Muscle layer of duodenum (tissue), 2 donors: ENCODE measurements around the gene PHACTR1.

Source experiments
- H3K27ac ChIP-seq: one replicate; pipeline ENCODE4 v1.7.0; 2013; ENCODE audit warnings: mild to moderate bottlenecking, low read length
- H3K27me3 ChIP-seq: one replicate; pipeline ENCODE4 v1.7.0; 2013; ENCODE audit warnings: low read depth, mild to moderate bottlenecking, control low read depth, low read length
- H3K36me3 ChIP-seq, 2 donors: one replicate each; pipeline ENCODE4 v1.7.0; 2013; ENCODE audit warnings: low read length in 2 of 2, control low read depth in 1 of 2, mild to moderate bottlenecking in 1 of 2; ENCODE audit not compliant: insufficient read depth in 2 of 2, control insufficient read depth in 1 of 2
- H3K4me1 ChIP-seq, 2 donors: one replicate each; pipeline ENCODE4 v1.7.0; 2013; ENCODE audit warnings: low read length in 2 of 2, mild to moderate bottlenecking in 2 of 2, control low read depth in 1 of 2, moderate library complexity in 1 of 2; ENCODE audit not compliant: insufficient read depth in 2 of 2, control insufficient read depth in 1 of 2
- H3K4me3 ChIP-seq, 2 donors: one replicate each; pipeline ENCODE4 v1.7.0; 2013; ENCODE audit warnings: low read length in 2 of 2, low read depth in 1 of 2, mild to moderate bottlenecking in 1 of 2
- H3K9me3 ChIP-seq, 2 donors: one replicate each; pipeline ENCODE4 v1.7.0; 2013; ENCODE audit warnings: low read length in 2 of 2, control low read depth in 1 of 2, mild to moderate bottlenecking in 1 of 2; ENCODE audit not compliant: control insufficient read depth in 1 of 2
- donor health status: healthy.

Gene PHACTR1

GRCh38 chr6:13000537-13000936 lies 284.0 kb downstream of the PHACTR1 start:
- H3K27ac ChIP-seq, result no peak overlapping the region
- no peaks in the 10 kb centered on the region for H3K27me3 ChIP-seq
- no peaks in the 10 kb centered on the region for H3K4me1 ChIP-seq
- no peaks in the 10 kb centered on the region for H3K36me3 ChIP-seq
- H3K9me3 ChIP-seq, result no peaks in the 10 kb centered on the region
- no peak overlapping the region for H3K4me3 ChIP-seq

- H3K4me1 ChIP-seq, result no peaks in the 10 kb centered on the region
- H3K27ac ChIP-seq, result no peak overlapping the region
- no peaks in the 10 kb centered on the region for H3K27me3 ChIP-seq
- H3K36me3 ChIP-seq, result no peaks in the 10 kb centered on the region
- H3K4me3 ChIP-seq, result no peak overlapping the region
- no peaks in the 10 kb centered on the region for H3K9me3 ChIP-seq
Observed at GRCh38 chr6:13001927-13002326, 285.4 kb downstream of the PHACTR1 start.

- no peaks in the 10 kb centered on the region for H3K36me3 ChIP-seq
- no peak overlapping the region for H3K4me3 ChIP-seq
- no peaks in the 10 kb centered on the region for H3K4me1 ChIP-seq
- H3K27ac ChIP-seq, result no peak overlapping the region
- H3K9me3 ChIP-seq, result no peaks in the 10 kb centered on the region
- H3K27me3 ChIP-seq, result no peaks in the 10 kb centered on the region
Observed at GRCh38 chr6:13004601-13005000, 288.0 kb downstream of the PHACTR1 start.

GRCh38 chr6:13005994-13006393 lies 289.4 kb downstream of the PHACTR1 start:
- no peak overlapping the region for H3K4me3 ChIP-seq
- no peak overlapping the region for H3K27ac ChIP-seq
- H3K4me1 ChIP-seq, result no peaks in the 10 kb centered on the region
- no peaks in the 10 kb centered on the region for H3K27me3 ChIP-seq
- H3K36me3 ChIP-seq, result no peaks in the 10 kb centered on the region
- H3K9me3 ChIP-seq, result no peaks in the 10 kb centered on the region

GRCh38 chr6:13006578-13007300 lies 290.2 kb downstream of the PHACTR1 start:
- Histone ChIP-seq H3K9me3 (no peaks in the 10 kb centered on the region), H3K36me3 (no peaks in the 10 kb centered on the region), H3K27me3 (no peaks in the 10 kb centered on the region), H3K27ac (no peak overlapping the region), H3K4me3 (no peak overlapping the region), H3K4me1 (no peaks in the 10 kb centered on the region)

- peaks cover 0 to 4% of the 10 kb centered on the region in 2 donors for H3K4me1 ChIP-seq
- peaks cover 8% of the 10 kb centered on the region for H3K27me3 ChIP-seq
- H3K4me3 ChIP-seq, result no peak overlapping the region
- H3K9me3 ChIP-seq, result no peaks in the 10 kb centered on the region
- no peaks in the 10 kb centered on the region for H3K36me3 ChIP-seq
- H3K27ac ChIP-seq, result no peak overlapping the region
Observed at GRCh38 chr6:13007744-13008143, 291.2 kb downstream of the PHACTR1 start.

GRCh38 chr6:13009031-13009430 lies 292.5 kb downstream of the PHACTR1 start:
- Histone ChIP-seq H3K27me3 (peaks cover 15% of the 10 kb centered on the region), H3K4me3 (no peak overlapping the region), H3K4me1 (peaks cover 0 to 14% of the 10 kb centered on the region in 2 donors), H3K27ac (no peak overlapping the region), H3K9me3 (no peaks in the 10 kb centered on the region), H3K36me3 (no peaks in the 10 kb centered on the region)

- no peak overlapping the region for H3K4me3 ChIP-seq
- H3K9me3 ChIP-seq, result no peaks in the 10 kb centered on the region
- no peaks in the 10 kb centered on the region for H3K36me3 ChIP-seq
- H3K27me3 ChIP-seq, result peaks cover 19% of the 10 kb centered on the region
- H3K4me1 ChIP-seq, result peaks cover 0 to 18% of the 10 kb centered on the region in 2 donors
- no peak overlapping the region for H3K27ac ChIP-seq
Observed at GRCh38 chr6:13009461-13009860, 292.9 kb downstream of the PHACTR1 start.

- H3K27me3 ChIP-seq, result peaks cover 22% of the 10 kb centered on the region
- no peak overlapping the region for H3K27ac ChIP-seq
- H3K4me1 ChIP-seq, result peaks cover 0 to 20% of the 10 kb centered on the region in 2 donors
Observed at GRCh38 chr6:13011612-13012146, 295.1 kb downstream of the PHACTR1 start.

GRCh38 chr6:13012296-13012695 lies 295.7 kb downstream of the PHACTR1 start:
- Histone ChIP-seq H3K36me3 (no peaks in the 10 kb centered on the region), H3K27me3 (peaks cover 22% of the 10 kb centered on the region), H3K4me3 (no peak overlapping the region), H3K4me1 (peaks cover 0 to 20% of the 10 kb centered on the region in 2 donors), H3K9me3 (no peaks in the 10 kb centered on the region), H3K27ac (no peak overlapping the region)

More at GRCh38 chr6:13011612-13012146, 295.1 kb downstream of the PHACTR1 start:
- Histone ChIP-seq H3K36me3 (no peaks in the 10 kb centered on the region), H3K9me3 (no peaks in the 10 kb centered on the region), H3K4me3 (no peak overlapping the region)

- Histone ChIP-seq H3K4me1 (peaks cover 0 to 20% of the 10 kb centered on the region in 2 donors), H3K27me3 (peaks cover 22% of the 10 kb centered on the region), H3K4me3 (peak overlapping the region; percentile 68 to 79), H3K27ac (no peak overlapping the region), H3K36me3 (no peaks in the 10 kb centered on the region), H3K9me3 (no peaks in the 10 kb centered on the region)
Observed at GRCh38 chr6:13012977-13013680, 296.6 kb downstream of the PHACTR1 start.
